Middle frontal gyrus (tissue), 1 donor: ENCODE measurements around the gene PBRM1.

Source experiments
- DNase-seq: peaks from one replicate; pipeline ENCODE4 v3.0.0-alpha.2; 2015; ENCODE audit warnings: low spot score; ENCODE audit errors: extremely low spot score

PBRM1 gene

DNA sequence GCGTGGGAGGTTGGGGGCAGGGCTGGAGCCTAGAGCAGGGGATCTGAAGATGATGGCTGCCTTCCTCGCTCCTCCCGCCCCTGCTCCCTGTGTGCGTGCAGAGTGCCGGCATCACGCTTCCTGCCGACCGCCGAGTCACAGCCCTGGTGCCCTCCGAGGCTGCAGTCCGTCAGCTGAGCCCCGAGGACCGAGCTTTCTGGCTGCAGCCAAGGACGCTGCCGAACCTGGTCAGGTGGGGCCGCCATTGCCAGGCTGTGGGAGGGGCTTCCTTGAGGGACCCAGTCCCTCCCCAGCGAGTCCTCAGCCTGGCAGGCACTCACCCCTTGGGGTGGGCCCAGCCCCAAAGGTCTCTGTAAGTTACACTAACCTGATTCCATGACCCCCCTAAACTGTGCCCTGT is 173.0 kb downstream of the PBRM1 start:
- no peak for DNase-seq

GRCh38 chr3:52512105-52512504 is 173.6 kb downstream of the PBRM1 start:
- DNase-seq, result no peak

- no peak for DNase-seq
Observed at GRCh38 chr3:52511509-52511908, 174.2 kb downstream of the PBRM1 start.

DNA sequence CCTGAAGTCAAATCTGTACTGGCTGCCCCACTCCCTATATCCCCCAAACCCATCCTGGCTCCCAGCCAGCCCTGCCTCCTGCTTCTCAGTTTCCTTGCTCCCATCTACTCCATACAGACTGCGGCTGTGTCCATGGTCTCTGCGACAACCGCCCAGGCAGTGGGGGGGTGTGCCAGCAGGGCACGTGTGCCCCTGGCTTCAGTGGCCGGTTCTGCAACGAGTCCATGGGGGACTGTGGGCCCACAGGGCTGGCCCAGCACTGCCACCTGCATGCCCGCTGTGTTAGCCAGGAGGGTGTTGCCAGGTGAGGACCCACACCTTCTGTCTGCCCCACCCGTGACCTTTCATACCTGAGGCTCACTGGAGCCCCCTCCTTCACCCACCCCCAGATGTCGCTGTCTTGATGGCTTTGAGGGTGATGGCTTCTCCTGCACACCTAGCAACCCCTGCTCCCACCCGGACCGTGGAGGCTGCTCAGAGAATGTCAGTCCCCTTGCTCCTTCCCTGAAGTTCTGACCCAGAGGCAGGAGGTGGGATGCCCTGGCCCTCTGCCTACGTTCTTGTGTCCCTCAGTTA is 175.9 kb downstream of the PBRM1 start:
- no peak for DNase-seq

- no peak for DNase-seq
Observed at GRCh38 chr3:52507359-52507758, 178.4 kb downstream of the PBRM1 start.

DNA sequence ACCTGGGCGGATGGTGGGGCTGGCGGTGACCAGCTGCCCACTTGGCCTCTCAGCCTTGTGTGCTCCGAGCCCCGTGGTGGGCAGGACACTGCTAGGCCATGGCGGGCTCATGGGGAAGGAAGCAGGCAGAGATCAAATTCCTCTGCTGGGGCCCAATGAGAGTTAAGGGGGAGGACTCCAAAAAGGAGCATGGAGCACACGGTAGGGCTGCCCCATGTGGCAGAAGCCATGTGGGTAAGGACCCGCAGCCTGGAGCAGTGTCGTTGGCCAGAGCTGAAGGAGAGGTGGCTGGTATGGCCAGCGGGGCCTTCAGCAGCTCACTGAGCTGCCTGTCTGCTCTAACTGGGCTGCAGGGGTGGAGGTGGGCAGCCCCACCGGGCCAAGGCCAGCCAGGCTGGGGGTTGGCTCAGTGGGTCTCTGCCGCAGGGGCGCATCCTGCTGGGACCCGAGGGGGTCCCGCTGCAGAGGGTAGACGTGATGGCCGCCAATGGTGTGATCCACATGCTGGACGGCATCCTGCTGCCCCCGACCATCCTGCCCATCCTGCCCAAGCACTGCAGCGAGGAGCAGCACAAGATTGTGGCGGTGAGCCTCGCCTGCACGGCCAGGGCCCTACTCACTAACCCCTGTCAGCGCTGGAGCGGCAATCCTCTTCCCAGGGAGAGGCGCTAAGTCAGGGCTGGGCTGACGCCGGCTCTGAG is 179.3 kb downstream of the PBRM1 start:
- DNase-seq, result no peak

GRCh38 chr3:52504977-52505376 is 180.7 kb downstream of the PBRM1 start:
- DNase-seq, result no peak

DNA sequence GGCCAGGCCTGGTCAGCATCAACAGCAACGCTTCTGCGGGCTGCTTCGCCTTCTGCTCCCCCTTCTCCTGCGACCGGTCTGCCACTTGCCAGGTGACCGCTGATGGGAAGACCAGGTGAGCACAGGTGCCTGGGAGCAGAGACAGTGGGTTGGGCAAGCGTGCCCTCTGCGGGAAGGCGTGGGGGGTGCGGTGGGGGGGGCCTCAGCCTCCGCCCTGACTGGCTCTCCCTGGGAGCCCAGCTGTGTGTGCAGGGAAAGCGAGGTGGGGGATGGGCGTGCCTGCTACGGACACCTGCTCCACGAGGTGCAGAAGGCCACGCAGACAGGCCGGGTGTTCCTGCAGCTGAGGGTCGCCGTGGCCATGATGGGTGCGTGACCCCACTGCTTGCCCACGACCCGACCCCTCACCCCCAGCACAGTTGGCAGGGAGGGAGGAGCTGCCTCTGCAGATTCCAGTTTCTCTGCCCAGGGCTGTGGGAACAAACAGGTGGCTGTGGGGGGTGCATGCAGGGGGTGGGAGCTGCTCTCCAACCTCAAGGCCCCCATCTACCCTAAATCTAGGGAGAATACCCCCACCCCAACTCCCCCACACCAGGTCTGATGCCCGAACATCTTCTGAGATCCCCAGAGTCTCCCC is 181.8 kb downstream of the PBRM1 start:
- no peak for DNase-seq

- no peak for DNase-seq
Observed at GRCh38 chr3:52502808-52503350, 182.8 kb downstream of the PBRM1 start.

DNA sequence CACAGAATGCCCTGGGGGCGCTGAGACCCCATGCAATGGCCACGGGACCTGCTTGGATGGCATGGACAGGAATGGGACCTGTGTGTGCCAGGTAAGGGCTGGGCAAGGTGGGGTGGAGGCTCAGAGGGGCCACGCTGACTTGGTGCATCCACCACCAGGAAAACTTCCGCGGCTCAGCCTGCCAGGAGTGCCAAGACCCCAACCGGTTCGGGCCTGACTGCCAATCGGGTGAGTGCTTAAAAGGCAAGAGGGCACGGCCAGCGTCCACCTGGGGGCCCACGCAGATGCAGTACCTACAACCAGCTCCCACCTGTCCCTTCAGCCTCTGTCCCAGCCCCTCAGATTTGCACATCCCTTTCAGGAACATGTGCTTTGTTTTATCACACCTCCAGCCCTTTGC is 183.7 kb downstream of the PBRM1 start:
- DNase-seq, result no peak

DNA sequence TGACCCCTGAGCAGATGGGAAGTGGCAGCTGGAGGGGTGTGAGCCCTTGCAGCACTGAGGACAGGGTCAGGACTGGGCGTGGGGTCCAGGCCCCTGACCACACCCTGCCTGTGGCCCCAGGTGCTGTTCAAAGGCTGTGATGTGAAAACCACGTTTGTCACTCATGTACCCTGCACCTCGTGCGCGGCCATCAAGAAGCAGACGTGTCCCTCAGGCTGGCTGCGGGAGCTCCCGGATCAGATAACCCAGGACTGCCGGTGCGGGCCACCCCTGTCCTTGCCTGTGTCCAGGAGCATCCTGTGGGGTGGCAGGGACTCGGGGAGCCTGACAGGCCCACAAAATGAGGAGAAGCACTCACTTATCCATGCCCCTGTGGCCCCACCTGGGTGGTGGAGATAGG is 184.7 kb downstream of the PBRM1 start:
- no peak for DNase-seq

GRCh38 chr3:52498137-52499054 is 187.3 kb downstream of the PBRM1 start:
- no peak for DNase-seq

DNA sequence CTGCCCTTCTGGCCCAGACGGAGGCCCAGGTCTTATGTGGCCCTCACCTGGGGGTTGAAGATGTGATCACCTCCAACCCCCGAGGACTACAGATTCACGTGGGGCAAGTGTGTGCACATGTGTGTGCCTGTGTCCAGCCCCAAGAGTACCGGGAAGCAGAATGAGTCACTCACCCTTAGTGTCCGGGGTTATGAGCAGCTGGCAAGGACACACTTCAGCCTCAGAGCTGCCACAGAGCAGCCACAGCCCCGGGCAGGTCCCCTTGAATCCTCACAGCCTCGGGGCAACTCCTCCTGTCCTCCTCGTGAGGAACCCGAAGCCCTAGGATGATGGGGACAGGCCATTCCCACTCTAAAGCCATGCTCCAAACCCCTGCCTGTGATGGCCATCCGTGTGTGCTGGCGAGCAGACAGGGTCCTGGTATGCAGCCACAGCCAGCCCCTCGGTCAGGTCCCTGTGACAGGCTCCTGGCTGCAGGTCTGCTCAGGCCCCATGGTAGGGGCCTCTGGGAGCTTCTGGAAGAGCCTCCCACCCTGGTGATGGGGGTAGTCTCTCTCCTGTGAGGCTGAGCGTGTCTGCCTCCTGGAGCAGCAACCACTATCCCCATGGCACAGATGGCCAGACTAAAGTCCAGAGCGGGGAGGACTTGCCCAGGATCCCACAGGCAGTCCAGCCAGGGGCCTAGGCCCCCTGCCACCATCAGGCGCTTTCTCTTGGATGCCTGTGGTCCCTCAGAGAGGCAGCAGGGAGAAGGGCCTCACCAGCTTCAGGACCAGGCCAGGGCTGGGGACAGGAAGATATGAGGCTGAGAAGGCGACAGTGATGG is 189.7 kb downstream of the PBRM1 start:
- DNase-seq, result no peak
